ENCODE results near the gene ZBP1.
A peak's percentile ranks its signal among the peaks of the same experiment; 100 is the strongest.

The ZBP1 gene

DNA sequence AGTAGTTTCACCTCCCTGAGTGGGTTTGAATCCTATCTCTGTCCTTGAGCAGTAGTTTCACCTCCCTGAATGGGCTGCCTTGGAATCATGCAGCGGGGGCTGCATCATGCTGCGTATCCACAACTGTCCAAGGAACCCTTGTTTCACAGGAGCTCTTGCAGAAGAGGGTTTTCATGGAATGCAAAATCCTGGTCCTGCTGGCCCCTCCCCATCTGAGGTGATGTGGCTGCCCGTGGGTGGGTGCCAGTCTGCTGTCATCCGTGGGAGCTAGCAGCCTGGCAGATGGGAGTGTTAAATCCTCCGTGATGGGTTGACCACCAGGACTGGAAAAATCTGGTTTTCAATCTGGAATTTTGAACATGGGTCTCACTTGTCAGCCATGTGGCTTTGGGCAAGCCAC is 21.7 kb downstream of the ZBP1 start:
- no peak for DNase-seq (ENCODE audit: low read depth in 3 of 3)

DNA sequence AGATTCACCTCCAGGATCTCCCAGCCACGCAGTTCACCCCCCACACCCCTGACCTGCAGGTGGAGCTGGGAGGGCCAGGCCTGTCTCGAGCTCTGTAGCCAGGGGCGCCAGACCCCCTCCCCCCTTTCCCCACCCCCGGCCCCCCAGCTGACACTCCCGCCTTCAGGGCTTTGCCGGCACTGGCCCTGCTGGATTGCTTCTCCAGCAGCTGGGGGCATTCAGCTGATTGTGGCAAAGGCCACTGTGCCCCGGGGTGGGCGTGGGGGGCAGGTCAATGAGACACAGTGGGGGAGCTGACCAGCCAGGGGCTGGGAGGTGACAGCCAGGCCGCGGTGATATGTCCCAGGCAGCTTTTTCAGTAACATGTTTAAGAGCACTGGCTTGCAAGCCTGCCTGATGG is 22.2 kb downstream of the ZBP1 start:
- DNase-seq (ENCODE audit: low read depth in 3 of 3): no peak

DNA sequence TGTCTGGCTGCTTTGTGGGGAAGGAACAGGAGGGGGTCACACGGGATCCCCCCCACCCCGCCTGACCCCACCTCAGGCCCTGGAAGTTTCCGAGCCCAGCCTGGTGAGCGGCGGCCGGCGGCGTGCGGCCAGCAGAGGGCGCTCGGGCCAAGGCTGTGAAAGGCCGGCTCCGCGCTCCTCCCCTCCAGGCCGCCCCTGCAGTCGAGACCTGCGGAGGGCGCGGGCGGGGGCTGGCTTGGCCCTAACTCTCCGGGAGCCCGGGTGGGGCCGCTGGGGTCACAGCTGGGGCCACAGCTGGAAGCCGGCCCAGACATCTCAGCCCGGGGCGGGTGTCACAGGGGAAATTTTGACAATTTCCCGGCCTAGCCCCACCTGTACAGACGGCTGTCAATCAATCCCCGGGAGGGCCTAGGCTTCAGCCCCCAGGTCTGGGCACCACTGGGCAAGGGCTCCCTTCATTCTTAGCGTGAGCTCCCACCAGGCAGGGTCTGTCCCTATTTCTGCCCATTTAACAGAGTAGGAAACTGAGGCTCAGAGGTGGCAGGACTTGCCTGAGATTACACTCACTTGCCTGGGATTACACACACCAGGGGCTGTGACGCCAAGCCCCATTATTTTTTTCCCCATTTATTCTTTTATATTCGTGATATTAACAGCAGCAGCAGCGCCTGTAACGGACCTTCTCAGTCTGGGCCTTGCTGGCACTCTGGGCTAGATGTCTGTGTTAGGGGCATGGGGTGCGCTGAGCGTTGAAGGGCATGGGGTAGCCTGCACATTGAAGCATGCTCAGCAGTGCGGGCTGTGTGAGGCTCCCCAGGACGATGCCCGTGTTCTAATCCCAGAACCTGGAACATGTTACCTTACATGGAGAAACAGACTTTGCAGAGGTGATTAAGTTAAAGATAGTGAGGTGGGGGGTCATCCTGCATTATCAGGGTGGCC is 23.0 kb downstream of the ZBP1 start:
- peak; percentile 38 to 67 (median 56) for DNase-seq (ENCODE audit: low read depth in 3 of 3)

DNA sequence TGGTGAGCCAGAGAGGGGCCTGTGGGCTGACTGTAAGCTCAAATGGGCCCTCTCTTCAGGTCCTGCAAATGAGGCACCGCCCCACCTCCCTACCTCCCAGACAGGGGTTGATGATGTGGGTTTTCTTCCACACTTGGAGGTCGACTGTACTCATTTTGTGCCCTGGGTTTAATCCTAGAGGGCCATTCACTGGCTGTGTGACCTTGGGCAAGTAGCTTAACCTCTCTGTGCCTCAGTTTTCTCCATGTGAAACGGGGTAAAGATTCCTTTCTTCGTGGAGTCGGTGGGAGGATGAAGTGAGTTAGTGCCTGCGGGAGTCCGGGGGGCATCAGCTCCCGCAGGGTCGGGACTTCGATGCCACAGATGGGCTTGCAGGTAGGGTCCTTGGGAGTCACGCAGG is 23.9 kb downstream of the ZBP1 start:
- no peak for DNase-seq (ENCODE audit: low read depth in 3 of 3)

DNA sequence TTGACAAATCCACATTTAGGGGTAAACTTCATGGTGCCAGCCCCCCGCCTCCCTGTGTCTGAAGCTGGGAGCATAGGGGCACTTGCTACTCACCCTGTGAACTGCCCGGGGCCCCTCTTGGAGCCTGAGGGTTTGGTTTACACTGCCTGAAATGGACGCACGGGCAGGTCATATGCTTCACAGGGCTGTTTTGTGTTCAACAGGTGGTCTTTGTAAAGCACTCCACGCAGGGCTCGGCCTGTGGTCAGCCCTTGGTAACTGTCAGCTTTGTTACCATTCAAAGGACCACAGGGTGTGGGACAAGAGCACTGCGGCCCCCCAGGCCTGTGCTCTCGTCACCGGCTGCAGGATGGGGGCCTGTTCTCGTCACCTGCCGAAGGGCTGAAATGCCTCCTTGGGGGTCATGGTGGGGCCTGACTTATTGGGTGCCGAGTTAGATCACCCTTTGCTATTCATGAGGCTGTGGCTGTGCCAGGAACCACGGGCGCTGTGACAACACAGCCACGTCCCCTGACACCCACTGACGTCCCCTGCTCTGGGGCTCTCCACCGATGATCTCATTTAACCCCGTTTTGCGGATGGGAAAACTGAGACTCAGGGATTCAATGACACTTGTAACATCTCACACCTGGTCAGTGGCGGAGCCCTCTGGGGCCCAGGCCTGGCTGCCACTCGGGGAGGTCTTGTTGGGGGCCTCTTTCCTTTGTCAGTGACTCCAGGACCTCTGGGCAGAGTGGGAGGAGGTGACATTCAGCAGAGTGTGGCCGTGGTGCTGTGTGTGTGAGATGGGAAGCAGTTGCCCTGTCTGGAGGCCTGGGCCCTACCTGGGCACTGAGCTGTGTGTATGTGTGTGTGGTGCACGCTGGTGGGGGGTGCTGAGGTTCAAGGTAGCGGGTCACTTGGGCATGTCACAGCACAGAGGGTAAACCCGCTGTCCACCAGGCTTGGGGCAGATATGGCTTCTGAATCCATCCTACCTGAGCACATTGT is 24.9 kb downstream of the ZBP1 start:
- no peak for DNase-seq (ENCODE audit: low read depth in 3 of 3)

DNA sequence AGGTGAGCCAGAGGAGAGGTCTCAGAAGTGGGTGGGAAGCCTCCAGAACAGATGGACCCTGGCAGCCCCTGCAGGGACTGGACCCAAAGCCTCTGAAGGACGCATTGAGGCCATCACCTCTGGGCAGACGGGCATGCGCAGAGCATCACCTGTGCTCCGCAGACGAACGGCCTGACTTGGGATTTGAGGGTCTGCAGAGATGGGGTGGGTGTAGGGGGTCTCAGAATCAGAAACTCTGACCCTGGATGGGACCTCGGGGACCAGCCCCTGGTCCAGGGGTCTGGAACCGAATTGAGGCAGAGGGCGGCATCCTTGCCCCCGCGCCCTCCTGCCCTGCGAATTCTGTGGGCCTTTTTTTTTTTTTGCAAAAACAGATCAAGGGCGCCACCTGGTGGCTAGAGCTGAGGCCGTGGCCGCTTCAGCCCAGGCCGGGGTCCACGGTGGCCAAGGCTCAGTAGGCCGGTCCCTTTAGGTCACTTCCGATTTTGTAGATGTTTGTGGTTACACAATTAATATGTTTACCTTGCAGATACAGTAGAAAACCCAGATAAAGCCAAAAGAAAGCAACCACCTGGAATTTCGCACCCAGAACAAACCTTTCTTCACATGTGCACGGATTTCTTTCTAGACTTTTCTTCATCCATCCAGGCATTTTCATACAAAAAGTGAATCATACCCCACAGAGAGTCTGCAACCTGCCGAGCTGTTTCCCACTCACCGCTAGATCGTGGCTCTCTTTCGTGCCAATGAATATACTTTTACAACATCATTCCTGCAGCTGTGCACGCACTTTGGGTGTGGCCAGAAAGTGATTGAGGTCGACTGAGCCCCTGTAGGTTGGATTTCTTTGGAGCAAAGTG is 25.9 kb downstream of the ZBP1 start:
- DNase-seq (ENCODE audit: low read depth in 3 of 3): peak in 1 of 3 experiments; percentile 34

DNA sequence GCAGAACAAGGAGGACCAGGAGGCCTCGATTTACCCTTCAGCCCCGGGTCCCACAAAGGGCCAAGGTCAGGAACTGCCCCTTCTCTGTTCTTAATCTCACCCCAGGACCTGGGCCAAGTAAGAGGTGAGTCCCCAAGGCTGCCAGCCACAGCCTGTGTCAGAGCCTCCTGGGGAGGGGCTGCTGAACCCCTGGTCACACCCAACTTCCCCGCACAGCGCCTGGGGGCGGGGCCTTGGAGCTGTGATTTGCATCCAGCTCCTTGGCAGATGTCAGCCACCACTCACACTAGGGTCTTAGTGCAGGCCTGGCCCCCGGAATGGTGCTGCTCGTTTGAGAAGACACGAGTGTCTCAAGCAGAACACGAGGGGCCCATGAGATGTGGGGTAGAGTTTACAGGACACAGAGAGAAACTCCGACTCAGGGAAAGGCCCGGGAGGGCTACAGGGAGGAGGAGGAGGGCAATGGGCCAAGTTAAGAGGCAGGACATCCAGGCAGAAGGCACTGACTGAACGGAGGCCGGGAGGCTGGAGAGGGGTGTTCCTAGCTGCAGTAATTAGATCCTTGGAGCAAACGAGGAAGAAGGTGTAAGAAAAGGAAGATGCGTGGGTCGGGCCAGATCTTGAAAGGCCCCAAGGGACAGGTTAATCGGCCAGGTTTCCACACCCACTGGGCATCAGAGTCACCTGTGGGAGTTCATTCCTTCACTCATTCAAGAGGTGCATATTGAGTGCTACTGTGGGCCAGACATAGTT is 26.9 kb downstream of the ZBP1 start:
- no peak for DNase-seq (ENCODE audit: low read depth in 3 of 3)

DNA sequence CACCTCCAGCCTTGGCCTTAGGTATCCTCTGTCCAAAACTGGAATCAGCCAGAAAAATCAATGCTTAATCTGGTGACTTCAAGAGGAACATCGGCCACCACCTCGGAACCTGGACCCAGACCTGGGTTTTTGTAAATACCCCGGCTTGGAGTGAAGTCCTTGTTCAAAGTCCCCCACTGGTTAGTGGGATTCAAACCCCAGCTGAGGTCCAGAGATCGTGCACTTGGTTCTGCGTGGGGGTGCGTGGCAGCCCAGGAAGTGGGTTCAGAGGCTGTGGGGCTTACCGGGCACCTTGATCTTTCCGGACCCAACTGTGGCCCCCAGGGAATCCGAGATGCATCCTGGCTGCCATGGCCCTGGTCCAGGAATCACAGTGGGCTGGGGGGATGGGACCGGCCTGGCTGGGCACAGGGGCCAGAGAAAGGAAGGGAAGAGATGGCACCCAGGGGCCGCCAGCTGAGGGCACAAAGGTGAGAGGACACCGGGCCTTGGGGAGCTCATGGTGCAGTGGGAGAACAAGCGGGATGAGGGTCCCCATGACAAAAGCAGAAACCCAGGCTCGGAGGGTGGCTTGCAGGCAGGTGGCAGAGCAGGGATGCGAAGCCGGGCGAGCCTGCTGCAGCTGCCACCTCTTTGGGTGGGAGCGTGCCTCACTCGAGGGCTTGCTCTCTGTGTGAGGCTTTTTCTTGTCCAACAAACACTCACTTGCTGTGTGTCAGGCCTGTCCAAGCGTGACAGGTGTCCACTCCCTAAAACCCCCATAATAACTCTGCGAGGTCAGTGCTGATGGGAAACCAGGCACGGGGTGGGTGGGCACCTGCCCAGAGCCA is 27.7 kb downstream of the ZBP1 start:
- no peak for DNase-seq (ENCODE audit: low read depth in 3 of 3)

DNA sequence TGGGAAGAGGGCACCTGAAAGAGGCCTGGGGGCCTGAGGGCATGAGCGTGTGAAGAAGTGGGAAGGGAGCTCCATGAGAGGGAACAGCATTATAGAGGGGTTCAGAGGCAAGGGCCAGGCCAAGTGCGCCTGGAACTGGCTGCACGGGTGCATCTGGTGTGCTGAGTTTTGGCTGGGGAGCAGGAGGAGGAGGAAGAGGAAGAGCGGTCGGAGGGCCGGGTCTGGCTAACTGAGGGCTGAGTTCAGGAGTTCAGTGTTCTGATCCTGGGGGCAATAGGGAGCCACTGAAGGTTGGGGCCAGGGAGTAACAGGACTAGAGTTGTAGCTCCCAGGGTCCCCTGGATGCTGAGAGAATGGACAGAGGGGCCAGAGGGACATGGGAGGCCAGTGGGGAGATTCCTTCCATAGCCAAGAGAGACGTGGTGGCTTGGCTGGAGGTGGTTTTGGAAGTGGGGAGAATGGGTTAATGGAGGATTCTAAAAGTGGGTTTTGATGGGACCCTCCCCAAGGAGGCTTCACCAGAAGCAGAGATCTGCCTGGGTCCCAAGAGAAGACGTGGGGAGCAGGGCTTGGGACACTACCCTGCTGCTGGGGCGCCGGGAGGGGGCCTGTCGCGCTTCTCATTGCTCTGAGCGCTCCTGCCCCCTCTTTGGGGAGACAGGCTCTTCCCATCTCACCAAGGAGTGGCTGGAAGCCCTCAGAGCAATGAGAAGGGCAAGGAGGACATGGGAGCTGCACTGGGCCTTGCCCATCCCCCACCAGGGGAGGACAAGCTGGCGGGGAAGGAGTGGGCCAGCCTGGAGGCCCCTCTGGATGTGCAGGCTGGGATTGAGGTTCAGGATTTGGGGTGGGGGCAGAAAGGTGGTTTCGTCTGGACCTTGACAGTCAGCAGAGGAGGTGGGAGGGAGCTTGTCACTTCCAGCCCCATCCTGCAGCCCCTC is 28.7 kb downstream of the ZBP1 start:
- no peak for DNase-seq (ENCODE audit: low read depth in 3 of 3)

DNA sequence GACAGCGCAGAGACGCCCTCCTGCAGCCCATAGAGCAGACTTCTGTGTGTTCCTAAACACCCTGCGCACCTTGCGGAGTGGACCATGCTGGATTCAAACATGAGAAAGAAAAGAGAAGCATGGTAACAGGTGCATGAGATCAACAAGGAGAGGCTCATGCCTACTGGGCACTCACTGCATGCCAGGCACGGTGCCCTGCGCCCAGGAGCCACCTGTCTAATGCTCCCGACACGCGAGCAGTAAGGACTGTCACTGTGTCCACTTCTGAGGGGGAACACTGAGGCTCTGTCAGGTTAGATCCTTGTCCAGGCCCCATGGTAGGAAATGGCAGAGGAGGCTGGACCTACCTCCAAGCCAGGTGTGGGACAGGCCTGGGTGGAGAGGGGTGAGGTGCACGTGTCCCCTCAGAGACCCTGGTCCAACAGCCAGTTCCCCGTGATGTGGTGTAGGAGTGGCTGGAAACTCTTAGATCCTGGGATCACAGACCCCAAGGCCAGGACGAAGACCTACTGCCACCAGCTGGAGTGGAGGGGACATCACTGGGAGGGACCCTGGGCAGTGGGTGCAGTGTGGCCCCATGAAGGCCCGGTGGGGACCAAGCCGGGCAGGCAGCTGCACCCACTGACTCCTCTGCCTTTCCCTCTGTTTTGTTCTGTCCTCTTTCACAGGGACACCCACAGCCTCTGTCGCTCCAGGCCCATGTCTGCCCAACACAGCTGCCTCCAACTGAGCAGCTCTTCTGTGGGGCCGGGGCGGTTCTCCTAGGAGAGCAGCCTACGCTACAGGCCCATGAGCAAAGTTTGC is 29.5 kb downstream of the ZBP1 start:
- DNase-seq (ENCODE audit: low read depth in 3 of 3): no peak

DNA sequence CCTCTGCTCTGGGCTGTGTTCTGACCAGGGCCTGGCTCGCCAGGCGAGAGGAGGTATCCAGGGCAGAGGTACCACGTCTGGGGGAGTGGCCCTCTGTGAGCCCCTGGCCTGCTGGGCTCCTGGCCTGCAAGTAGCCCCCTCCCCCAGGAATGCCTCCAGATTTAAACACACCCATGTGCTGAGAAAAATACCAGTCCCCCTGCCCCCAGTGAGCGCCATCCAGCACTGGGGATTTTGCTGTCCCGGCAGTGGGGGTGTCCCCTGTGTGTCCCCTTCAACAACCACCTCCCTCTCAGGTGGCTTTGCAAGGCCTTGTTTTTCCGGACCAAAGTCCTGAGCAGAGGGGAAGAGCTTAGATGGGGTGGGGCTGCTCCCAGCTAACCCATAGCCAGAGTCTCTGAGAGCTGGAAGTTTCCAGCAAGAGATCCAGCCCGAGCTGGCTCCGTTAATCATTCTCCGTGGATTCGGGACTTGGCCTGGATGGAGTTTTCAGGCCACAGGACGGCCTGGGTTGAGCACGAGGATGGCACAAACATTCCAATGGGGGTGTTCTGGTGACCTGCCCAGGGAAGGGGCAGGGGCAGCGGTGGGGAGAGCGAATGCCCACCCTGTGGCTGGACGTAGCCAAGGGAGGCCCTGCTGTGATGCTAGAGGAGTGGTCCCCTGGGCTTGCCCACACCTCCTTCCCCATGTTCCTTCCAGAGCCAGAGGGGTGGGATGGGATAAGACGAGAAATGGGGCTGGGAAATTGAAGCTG is 30.3 kb downstream of the ZBP1 start:
- no peak for DNase-seq (ENCODE audit: low read depth in 3 of 3)

DNA sequence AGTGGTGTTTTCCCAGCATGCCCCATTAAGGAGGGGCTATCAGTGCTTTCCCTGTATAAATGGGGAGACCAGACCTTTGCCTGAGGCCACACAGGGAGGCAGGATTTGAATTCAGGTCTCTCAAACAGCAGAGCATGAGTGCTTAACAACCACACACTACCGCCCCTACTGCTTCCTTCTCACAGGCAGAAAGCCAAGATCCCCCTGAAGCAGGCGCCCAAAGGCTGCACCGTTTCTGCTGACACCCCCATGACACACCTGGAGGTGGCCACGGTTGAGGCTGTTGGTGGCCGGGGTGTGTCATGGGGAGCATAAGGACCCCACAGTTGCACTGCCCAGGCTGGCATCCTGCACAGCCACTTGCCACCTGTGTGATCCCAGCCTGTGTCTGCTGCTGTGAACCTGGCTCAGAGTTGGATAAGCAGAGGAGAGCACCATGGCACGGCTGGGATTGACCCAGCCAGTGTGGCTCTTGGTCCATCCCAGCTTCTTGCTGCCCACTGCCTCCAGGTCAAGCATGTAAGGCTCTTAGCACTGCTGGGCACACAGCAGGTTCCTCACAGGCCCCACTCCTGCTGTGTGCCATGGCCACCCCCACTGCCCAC is 31.0 kb downstream of the ZBP1 start:
- DNase-seq (ENCODE audit: low read depth in 3 of 3): no peak

DNA sequence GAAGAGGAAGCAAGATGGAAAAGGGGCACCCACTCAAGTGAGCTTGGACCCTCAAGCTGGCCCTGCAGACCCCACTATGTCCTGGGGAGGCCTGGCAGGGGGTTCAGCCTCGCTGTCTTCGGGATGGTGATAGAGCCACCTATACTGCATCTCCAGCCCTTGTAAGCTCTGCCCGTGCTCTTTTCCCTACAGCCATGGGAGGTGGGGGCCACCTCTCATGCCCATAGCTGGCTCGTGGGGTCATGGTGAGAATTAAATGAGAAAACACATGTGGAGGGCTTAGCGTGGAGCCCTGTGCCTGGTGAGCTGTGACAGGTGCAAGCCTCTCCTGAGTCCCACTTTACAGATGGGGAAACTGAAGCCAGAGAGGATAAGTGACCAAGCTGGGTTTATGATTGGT is 31.6 kb downstream of the ZBP1 start:
- no peak for DNase-seq (ENCODE audit: low read depth in 3 of 3)

DNA sequence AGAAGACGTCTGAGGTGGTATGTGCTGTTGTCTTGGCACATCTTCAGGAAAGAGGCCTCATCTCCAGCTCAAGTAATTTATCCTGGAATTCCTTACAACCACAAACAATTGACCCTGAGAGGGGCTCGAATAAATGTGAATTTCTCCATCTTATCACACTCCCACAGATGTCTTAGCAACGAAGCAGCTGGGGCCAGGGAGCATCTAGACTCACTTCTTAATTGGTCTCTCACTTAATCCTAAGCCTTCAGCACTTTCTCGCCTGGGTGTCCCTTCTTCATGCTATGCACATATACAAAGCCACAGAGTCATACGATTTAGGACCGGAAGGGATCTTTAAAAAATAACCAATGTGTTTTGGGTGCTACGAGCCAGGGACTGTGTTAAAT is 32.2 kb downstream of the ZBP1 start:
- DNase-seq (ENCODE audit: low read depth in 3 of 3): no peak

DNA sequence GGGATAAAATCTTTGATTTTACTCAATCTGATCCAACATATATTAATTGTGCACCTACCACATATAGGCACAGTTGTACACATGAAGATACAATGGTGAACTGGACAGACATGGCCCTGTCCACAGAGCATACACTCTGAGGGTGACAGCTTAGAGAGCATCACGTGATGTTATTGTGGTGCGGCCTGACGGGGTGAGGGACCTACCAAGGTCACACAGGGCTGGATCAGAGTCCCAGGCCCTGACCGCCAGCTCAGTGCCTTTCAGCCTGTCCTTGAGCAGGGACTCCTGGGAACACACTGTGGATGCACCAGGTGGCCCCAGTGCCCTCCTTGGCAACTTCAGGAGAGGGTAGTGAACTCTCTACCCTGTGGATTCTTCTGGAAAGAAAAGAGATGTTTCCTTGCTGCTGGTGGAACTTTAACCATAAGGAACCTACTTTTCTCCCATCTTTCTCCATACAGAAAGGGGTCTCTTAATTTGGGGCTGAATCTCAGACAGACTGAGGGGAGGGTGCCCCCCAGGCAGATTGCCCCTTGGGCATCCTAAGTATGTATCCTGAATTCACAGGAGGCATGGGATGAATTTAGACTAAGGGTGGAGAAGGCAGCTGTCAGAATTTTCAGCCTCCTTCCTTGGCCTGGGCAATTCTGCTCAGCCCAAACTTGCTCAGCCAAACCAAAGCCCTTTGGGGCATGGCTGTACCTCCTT is 32.8 kb downstream of the ZBP1 start:
- no peak for DNase-seq (ENCODE audit: low read depth in 3 of 3)

DNA sequence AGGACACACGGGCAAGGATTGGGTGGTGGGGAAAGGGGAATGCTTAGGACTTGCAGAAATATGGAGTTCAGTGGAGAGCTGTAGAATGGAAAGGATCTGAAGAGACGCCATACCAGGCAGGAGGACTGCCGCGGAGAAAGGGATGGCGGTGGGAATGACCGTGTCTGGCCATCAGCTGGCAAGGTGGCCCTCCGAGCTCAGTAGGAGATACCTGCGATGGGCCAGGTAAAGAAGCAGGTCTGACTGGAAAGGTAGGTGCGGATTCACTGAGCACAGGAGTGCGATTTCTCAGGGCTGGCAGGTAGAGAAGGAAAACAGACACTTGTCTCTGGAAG is 33.3 kb downstream of the ZBP1 start:
- DNase-seq (ENCODE audit: low read depth in 3 of 3): no peak

Measured in stimulated activated CD4-positive, alpha-beta T cell treated with anti-CD3 and anti-CD28 coated beads, TNF-alpha, amount 100 ng/mL, for 24 hours (primary cell).